Left lobe of liver (tissue), 2 donors: ENCODE results near the gene TREML2. TPM values are rescaled to one million over a fixed set of nuclear protein-coding genes. Genes with fewer than 3 reads are reported as not detected.
"Not testable (repeated sequence)": the region's sequence is repeated elsewhere in the genome, so short reads cannot be mapped to it uniquely, and the experiment has no call there.

Experiments
- ATAC-seq: fragments of 200-7000 bp; cut with Tn5 transposase; one replicate; pipeline ENCODE4 v1.9.1; 2020; ENCODE audit warnings: mild to moderate bottlenecking, moderate library complexity
- DNase-seq: peaks from one replicate; pipeline ENCODE4 v3.0.0-alpha.2; 2020; ENCODE audit warnings: low spot score
- total RNA-seq: library from RNA; stranded (reverse); gene quantifications from one replicate; pipeline ENCODE4 v1.2.1, GENCODE V29; 2021
- donor health status: DM: no; HTN: no; CAD: no; lungs with moderate emphysema.
- donor health status: DM: no; HTN: yes; CAD: no.

Gene TREML2
- total RNA-seq, 1 donor from 2014 or later, result 0.08 TPM

DNA sequence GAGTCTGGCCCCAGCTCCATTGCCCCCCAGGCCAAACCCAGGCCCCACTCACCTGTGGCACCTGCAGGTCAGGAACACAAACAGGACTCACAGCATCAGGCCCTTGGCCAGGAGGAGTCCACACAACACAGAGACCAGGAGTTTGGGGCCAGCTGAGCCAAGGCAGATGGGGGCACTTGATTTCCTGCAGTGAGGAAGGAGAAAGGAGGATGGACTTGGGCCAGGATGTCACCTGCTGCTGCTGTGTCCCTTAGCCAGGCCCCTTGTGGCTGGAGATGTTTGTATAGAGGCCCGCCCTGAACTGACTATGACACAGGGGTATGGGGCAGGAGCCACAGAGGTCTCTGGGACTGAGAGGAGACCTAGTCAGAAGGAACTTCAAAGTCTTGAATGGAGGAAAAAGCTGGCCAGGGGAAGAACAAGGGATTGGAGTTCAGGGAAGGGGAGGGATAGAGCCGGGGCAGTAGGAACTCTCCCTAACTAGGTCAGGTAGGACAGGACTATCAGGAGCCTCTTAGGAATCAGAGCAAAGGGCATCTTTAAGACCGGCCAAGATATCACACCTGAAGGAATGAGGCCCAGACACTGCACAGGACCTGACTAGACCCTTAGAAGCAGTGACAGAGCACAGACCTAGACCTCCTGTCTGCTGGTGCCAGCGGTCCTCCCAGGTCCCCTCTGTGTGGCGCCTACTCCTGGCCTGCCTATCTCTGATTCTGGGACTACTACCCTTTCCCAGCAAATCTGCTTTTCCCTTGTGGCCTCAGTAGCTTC lies 8.8 kb upstream of the TREML2 start:
- ATAC-seq (no peak), DNase-seq (no peak)

DNA sequence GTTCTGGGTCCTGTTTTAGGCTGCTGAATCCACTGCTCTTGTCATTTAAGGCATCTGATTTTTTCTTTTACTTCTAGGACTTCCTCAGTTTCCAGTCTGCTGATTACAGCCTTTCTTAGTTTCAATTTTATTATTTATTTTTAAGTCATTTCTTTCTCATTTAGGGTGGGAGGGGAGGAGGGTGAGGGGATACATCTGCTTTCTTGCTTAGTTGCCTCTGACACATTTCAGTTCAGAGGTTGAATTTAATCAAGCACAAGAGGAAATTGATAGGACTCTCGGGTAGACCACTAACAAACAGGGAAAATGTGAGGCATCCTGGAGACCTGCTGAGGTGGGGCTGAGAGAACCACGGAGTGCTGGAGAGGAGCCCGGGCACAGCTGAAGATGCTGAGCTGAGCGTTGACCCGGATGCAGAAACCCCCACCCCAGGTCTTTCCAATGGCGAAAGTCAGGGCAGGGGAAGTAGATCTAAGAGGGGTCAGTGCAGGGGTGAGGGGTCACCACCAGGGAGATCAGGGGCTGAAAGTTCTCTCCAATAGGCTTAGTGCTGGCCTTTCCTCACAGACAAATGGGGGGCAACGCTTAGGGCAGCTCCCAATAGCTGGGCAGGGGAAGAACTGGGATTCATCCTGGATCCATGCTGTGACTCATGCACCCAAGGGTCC lies 7.6 kb upstream of the TREML2 start:
- DNase-seq, result no peak
- no peak for ATAC-seq

DNA sequence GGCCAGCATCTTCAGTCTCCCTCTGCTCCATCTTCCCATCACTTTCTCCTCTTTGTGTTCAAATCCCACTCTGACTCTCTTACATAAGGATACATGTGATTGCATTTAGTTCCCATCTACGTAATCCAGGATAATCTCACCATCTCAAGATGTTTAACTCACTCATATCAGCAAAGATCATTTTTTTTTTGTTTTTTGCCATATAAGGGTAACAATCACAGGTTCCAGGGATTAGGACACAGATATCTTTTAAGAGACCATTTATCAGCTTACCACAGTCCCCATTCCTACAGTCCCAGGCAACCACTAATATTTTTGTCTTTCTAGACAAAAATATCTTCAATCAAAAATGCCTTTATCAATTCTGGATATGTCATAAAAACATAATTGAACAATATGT lies 3.2 kb upstream of the TREML2 start:
- DNase-seq (no peak), ATAC-seq (no peak)

DNA sequence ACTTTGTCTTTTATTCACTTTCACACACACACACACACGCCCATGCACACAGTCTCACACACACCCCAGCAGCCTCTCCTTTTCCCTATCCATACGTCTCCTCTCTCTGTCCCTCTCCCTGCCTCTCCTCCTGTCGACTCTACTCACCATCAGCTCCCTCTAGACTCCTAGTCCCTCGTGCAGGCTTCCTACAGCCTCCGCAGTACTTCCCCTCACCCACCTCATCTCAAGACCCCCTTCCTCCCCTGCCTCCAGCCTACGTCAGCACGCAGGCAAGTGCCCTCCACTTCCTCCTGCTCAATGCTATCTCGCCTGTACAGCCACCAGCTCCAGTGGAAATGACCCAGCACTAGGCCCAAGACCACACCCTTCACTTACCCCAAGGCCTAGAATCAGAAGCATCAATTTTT lies 820 bp upstream of the TREML2 start:
- ATAC-seq, result no peak
- no peak for DNase-seq

- ATAC-seq, result no peak
Observed at GRCh38 chr6:41200296-41200900, 551 bp downstream of the TREML2 start.

DNA sequence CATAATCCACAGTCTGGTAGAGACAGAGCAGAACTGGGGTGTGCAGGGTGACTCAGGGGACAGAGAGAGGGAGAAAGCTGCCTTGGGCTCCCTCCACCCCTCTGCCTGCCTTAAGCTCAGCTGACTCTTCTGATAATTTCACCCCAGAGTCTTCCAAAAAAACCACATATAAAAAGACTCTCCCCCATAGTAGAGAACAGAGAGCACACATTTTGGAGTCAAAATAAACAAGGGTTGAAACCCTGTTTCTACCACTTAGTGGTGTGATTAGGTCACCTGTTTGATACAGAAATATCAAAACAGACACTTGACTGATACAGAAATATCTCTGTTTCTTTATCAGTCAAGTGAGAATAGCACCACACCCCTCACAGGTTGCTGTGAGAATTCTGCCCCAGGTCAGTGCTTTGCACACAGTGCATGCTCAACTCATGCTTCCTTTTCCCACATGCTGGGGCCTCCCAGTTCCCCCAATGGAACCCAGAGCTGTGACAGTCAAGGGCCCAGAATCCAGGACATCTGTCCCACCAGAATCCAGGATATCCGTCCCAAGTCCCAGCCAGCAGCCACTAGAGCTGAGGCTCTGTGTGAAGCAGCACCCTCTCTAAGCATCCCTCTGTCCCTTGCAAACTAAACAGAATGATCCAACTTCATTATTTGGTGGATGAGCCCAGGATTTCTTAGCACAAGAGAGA lies 1.2 kb downstream of the TREML2 start:
- ATAC-seq, result no peak
- peak; percentile 40 for DNase-seq

More at GRCh38 chr6:41200296-41200900, 551 bp downstream of the TREML2 start:
- peak; percentile 52 for DNase-seq

DNA sequence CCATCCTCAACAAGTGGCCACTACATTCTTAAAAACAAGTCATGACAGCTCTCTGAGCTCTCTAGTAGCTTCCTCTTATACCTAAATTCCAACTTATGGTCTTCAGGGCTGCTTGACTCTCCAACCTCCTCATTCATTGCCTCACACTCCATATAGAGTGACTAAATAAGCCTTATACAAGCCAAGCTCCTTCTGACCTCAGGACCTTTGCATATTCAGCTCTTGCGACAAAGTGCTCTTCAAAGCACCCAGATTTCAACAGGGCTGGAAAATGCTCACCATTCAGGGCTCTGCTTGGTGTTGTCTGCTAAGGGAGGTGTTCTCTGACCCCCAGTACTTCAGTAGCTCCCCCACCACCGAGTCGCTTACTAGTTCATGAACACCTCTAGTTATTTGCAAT lies 3.7 kb downstream of the TREML2 start:
- no peak for DNase-seq
- no peak for ATAC-seq

DNA sequence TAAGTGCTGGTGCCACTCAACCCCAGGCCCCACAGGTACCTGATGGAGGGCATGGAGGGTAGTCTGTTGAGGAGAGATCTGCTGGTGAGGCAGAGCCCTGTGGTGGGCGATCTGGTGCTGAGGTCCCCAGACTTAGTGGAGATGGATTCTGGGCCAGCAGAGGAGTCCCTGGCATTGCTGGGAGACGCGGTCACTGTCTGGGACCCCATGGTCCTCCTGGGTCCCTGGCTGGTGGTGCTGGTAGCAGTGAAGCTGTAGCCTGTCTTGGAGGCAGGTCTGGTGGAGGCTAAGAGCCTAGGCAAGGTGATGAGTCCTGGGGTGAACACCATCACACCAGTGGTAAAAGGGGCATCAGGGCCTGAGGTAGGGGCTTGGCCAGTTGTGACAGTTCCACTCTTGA lies 6.6 kb downstream of the TREML2 start:
- no peak for ATAC-seq
- DNase-seq, result no peak

- DNase-seq, result no peak
- ATAC-seq, result no peak
Observed at GRCh38 chr6:41193884-41194283, 7.1 kb downstream of the TREML2 start.

- no peak for ATAC-seq
- DNase-seq, result peak; percentile 31
Observed at GRCh38 chr6:41193171-41193734, 7.7 kb downstream of the TREML2 start.

DNA sequence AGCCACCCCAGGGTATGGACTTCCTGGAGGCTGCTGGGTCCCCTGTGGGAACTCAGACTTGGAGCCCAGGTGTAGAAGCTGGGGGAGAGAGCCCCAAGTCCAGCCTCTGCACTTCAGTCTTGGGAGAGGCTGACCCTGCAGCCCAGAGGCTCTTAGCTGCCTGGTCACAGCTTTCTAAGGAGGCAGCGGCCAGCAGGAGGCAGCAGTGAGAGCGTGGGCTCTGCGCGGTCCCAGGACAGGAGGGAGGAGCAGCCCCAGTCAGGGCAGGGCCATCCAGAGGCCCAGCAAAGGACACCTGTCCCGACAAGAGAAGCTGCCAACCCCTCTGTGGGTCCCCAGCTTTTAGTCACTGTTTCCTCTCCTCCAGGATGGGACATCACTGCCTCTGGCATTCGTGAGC lies 9.4 kb downstream of the TREML2 start:
- DNase-seq, result peak; percentile 49
- ATAC-seq, result peak; percentile 87

- DNase-seq (no peak), ATAC-seq (no peak)
Observed at GRCh38 chr6:41190791-41191190, 10.2 kb downstream of the TREML2 start.

DNA sequence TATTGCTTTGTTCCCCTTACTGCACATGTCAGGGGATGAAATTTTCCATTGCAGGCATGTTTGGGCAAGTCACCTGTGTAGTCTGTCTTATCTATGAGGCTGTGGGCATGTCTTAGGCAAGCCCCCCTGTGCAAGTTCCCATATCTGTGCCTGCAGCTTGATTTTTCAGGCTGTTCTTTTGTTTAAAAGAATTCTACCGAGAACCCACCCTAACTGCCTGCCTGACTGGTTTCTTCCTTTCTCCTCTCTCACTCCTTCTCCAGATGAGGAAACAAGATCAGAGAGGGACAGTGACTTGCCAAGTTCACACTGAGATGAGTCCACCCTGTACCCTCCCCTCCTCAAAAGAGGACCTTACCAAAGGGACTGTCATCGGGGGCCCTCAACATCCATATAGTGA lies 11.0 kb downstream of the TREML2 start:
- no peak for ATAC-seq

GRCh38 chr6:41189046-41189445 lies 11.9 kb downstream of the TREML2 start:
- DNase-seq, ATAC-seq: not testable (repeated sequence)

More for the DNA sequence above, 11.0 kb downstream of the TREML2 start:
- DNase-seq, result no peak

- no peak for ATAC-seq
- DNase-seq, result peak; percentile 36
Observed at GRCh38 chr6:41187924-41188886, 12.7 kb downstream of the TREML2 start.

DNA sequence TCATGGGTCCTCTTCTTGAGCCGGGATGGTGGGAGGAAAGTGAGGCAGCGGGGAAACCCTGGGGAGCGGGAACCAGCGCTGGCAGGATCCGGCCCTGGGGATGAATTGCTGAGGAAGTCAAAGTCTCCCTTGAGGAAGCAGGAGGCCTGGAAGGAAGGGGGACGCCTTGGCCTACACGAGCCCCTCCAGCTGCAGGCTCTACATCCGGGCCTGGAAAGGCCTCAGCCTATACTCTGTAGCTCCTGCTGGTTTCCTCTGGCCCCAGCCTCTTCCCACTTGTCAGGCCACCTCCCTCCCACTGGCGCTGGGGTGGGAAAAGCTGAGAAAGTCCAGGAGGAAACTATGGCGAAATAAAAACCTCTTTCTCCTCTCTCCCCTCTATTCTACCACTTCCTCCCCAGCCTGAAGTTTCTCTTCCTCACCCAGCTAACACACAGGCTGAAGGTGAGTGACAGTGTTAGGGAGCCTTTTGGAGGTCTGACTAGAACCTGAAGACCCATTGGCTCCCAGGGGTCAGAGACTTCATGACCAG lies 14.9 kb downstream of the TREML2 start:
- ATAC-seq (no peak), DNase-seq (peak; percentile 43)

DNA sequence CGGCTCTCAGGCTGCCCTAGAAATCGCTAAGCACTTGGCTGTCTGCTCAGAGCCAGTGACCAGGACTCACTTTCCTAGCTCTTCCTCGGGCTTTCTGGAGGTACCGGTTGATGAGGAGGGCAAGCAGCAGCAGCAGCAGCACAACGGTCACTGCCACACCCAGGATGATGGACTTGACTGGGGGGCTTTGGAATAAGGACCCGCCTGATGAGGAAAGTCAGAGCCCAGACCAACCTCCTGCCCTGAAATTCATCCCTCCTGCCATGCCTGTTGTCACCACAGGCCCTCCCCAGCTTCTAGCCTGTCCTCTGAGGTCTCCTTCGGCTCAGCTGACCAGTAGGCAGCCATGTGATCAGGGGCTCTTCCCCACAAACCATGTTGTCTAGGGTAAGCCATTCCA lies 16.2 kb downstream of the TREML2 start:
- DNase-seq, result peak; percentile 23

GRCh38 chr6:41182069-41183034 lies 18.6 kb downstream of the TREML2 start:
- peak; percentile 94 for ATAC-seq
- peak; percentile 47 for DNase-seq

More for the DNA sequence above, 16.2 kb downstream of the TREML2 start:
- ATAC-seq, result no peak
